Stimulated activated CD8-positive, alpha-beta memory T cell treated with anti-CD3 and anti-CD28 coated beads, Interleukin-7, amount 100 ng/mL, for 1 hour (primary cell): Measurements from ENCODE around the gene NIPBL.
"Not testable (repeated sequence)": the region's sequence is repeated elsewhere in the genome, so short reads cannot be mapped to it uniquely, and the experiment has no call there.

Experiments
- DNase-seq, 2 donors: peaks; one replicate each; pipeline ENCODE4 v3.0.0-alpha.2; 2020; ENCODE audit warnings: low read depth in 2 of 2

Gene NIPBL

DNA sequence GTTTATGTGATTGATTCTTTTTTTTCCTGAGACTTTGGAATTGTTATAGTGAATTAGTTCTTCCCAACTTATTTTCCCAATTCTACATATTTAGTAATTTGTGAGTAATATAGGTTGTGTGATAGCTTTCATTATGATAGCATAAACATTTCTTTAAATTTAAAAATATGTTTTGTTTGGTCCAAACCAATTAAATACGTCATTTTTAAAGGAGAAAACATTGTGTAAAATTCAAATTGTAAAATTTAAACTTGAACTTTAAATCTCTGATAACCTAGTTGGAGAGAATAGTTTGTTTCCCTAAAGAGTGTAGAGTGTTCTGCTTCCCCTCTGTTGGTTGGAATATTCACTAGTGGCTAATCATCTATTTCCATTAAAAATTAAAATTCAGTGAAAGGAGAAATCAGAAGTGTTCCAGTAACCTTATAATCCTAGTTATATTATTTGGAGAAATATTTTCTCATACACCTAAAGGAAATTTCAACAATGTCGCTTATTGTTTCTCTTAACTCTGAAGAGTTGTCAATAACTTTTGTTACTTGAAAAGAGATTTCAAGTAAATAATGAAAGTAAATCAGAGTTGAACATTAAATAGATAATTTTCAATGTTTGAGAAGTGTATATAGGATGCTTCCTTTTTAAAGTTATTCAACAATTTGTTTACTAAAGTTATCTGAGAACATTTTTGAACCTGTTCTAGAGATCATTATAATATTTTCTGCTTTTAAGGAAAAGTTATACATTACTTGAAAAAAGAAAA lies 2.9 kb downstream of the NIPBL start:
- no peak for DNase-seq

DNA sequence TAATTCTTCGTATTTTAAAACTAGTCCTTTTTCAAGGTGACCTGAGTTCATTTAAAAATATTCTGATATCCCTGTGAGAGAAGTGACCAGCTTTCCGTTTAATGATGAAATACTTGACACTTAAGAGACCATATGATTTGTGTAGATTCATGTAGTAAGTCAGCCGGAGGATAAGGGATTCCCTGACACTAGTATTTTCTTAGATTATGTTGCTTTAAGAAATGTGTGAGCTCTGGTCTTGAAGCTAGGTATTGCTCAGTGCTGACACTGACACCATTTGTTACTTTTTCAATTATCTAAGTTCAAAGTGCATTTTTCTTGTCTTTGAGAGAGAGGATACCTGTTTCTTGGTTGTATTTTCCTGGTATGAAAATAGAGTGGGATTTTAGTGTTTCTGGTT lies 4.2 kb downstream of the NIPBL start:
- no peak for DNase-seq

DNA sequence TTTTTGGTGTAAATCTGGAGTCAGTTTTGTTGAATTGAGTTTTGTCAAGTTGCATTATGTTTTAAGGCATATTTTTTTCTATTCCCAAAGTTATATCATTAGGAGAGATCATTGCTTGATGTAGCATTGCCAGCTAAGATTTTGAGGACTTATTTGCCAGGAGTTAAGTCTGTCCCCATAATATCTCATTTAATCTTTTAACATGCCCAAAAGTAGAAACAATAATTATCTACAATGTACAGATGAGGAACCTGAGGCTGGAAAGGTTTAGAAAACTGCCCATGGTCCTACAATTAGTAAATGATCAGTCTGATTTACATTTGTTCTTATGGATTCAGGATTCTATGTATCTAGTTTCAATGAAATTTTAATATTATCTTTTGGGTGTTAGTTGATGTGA lies 4.7 kb downstream of the NIPBL start:
- DNase-seq = no peak

DNA sequence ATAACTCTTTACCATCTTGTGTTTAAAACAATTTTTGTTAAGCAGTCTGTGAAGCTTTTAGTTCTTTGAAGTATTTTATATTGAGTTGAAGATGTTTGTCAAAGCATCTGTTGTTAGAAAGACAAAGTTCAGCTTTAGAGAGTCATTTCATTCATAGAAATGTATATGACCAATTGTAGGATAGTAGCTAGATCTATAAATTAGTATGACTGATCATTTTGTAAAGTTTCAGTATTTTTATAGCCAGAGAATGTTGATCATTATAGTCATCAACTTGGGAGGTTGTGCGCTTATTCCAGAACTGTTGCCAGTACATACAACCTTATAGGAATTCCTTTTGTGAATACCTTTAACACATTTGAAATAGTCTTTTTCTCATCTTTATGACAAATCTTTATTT lies 5.2 kb downstream of the NIPBL start:
- no peak for DNase-seq

DNA sequence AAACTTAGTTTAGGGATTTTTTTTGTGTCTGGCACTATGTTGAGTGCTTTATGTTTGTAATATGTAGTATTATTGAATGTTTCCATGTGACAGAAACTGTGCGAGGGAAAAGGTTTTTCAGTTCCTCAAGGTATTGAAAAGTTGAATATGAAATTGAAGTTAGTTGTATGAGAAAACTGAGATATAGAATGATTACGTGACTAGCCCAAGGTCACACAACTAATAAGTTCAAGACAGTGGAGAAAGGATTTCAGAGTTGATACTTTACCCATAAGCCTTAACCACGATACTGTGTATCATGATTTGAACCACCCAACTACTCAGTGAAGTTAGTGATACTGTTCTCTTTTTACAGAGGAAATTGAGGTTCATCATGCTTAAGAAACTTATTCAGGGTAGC lies 5.7 kb downstream of the NIPBL start:
- DNase-seq = no peak

DNA sequence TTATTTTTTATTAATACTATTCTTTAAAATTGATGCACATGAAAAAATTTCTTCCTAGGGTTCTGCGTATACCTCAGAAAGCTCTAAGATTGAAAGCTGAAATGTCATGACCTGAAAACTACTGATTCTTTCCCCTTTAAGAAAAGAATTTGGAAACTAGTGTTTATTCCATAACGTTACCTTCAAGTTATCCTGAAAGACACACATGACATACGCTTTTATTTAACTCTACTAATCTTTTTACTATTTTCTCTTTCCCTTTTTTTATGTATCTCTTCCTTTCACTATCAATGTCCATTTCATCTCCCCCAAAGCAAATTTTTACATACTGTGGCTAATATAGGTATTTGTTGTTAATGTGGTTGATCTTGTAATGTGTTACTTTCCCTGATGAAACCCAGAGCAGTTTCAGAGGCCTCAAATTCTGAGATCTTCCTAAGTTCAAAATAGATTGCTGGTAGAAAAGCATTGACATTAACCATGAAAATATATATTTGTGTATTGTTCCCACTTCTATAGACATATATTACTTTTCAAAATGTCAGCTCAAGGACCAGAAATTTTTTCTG lies 7.4 kb downstream of the NIPBL start:
- DNase-seq = no peak

DNA sequence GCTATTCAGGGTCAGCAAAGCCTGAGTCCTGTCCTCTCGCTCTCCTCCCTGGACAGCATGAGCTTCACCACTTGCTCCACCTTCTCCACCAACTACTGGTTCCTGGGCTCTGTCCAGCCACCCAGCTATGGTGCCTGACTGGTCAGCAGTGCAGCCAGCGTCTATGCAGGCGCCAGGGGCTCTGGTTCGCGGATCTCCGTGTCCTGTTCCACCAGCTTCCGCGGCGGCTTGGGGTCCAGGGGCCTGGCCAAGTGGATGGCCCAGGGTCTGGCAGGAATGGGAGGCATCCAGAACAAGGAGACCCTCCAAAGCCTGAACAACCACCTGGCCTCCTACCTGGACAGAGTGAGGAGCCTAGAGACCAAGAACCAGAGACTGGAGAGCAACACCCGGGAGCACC lies 8.6 kb downstream of the NIPBL start:
- no peak for DNase-seq

DNA sequence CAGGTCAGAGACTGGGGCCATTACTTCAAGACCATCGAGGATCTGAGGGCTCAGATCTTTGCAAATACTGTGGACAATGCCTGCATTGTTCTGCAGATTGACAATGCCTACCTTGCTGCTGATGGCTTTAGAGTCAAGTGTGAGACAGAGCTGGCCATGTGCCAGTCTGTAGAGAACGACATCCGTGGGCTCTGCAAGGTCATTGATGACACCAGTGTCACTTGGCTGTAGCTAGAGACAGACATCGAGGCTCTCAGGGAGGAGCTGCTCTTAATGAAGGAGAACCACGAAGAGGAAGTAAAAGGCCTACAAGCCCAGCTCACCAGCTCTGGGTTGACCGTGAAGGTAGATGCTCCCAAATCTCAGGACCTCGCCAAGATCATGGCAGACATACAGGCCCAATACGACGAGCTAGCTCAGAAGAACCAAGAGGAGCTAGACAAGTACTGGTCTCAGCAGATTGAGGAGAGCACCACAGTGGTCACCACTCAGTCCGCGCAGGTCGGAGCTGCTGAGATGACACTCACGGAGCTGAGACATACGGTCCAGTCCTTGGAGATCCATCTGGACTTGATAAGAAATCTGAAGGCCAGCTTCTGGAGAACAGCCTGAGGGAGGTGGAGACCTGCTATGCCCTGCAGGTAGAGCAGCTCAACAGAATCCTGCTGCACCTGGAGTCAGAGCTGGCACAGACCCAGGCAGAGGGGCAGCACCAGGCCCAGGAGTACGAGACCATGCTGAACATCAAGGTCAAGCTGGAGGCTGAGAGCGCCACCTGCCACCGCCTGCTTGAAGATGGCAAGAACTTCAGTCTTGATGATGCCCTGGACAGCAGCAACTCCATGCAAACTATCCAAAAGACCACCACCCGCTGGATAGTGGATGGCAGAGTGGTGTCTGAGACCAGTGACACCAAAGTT lies 9.3 kb downstream of the NIPBL start:
- no peak for DNase-seq

DNA sequence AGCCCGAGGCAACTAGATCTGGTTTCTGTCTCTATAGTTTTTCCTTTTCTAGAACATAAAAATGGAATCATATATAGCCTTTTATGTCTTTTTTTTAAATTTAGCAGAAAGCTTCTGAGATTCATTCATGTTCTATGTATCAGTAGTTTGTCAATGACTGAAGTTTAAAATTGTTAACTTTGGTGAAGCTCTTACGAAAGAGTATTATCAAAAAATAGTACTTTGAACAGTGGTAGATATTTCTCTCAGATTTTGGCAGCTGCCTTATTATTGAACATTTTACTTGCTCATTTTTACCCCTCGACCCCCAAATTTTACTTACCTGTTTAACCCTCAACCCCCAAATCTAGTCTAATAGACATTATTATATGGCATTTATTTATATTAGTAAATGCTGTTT lies 10.2 kb downstream of the NIPBL start:
- no peak for DNase-seq

DNA sequence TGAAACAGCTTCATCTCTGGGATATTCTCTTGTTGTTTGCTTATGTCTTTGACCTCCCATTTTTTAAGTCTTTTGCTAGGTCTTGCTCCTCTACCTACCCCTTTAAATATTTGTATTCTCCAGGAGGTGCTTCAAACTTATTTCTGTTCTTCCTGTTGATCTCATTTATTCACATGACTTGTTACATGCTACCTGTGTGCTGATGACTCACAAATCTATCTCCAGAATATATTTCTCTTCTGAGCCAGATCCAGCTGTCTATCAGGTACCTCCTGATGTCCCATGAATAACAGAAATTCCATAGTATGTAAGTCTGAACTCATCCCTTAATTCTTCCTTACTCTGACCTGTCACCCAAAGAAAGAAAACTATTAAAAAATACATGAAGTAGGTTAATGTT lies 11.0 kb downstream of the NIPBL start:
- no peak for DNase-seq

DNA sequence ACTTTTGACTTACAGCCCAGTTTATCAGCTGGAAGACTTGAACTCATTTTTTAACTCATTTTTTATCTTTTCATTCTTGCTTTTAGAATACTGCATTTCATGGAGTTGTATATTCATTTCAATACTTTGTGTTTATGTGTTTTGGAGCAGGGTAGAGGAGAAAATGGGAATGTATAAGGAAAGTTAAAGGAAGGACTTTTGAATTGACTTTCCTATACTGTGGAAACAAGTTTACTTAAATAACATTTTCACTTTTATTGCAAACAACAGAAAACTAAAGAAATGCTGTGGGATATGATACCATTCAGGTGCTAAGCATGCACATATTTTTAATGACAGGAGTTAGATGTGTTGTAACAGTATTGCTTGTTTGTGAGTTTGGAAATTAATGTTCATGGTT lies 11.7 kb downstream of the NIPBL start:
- no peak for DNase-seq

DNA sequence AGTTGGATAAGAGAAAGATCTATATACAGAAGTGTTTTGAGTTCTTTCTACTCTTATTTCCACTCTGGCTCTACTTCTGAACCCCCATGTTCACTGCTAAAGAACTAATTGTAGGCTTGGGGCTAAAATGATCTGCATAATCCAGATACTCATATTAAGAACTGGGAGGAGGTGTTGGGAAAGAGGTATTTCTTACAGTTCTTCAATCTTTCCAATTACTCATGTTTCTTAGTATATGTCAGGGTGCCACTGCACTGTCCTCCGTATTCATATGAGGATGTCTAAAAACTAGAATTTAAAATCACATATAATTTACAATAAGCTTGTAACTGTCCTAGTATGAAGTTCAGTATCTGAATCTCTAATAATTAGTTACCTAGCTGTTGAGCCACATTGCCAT lies 12.7 kb downstream of the NIPBL start:
- DNase-seq = no peak

DNA sequence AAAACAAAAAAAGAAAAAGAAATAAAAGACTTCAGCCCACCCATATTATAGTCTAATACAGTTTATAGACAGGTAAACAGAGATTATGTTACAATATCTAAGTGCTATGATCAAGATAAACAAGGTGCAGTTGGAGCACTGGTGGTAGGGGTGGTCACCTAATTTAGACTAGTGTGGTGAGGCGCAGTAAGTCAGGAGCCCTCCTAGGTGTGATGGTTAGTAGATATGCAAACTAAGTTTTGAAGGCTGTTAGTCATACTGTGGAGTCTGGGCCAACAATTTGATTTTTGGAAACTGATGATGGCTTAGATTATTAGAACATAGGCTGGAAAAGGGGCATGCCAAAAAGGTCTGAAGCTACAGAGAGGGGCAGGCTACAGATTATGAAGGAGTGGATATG lies 14.7 kb downstream of the NIPBL start:
- no peak for DNase-seq

DNA sequence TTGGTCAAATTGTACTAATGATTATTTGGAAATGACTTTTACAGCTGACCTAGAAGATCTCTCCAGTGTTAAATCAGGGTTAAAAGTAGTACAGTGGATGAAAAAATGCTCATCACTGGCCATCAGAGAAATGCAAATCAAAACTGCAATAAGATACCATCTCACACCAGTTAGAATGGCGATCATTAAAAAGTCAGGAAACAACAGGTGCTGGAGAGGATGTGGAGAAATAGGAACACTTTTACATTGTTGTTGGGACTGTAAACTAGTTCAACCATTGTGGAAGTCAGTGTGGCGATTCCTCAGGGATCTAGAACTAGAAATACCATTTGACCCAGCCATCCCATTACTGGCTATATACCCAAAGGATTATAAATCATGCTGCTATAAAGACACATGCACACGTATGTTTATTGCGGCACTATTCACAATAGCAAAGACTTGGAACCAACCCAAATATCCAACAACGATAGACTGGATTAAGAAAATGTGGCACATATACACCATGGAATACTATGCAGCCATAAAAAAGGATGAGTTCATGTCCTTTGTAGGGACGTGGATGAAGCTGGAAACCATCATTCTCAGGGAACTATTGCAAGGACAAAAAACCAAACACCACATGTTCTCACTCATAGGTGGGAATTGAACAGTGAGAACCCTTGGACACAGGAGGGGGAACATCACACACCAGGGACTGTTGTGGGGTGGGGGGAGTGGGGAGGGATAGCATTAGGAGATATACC lies 15.7 kb downstream of the NIPBL start:
- not testable (repeated sequence) for DNase-seq

DNA sequence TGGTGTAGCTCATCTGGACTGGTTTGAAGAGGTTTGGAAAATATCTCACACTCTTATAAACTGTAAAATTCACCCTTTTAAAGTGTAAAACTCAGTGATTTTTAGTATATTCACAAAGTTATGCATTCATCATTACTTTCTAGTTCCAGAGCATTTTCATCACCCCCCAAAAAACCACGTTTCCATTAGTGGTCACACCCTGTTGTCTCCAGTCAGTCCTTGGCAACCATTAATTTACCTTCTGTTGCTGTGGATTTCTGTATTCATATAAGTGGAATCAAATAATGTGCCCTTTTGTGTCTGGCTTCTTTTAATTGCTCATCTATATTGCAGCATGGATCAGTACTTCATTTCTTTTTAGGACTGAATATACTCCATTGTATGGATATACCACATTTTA lies 18.4 kb downstream of the NIPBL start:
- no peak for DNase-seq

DNA sequence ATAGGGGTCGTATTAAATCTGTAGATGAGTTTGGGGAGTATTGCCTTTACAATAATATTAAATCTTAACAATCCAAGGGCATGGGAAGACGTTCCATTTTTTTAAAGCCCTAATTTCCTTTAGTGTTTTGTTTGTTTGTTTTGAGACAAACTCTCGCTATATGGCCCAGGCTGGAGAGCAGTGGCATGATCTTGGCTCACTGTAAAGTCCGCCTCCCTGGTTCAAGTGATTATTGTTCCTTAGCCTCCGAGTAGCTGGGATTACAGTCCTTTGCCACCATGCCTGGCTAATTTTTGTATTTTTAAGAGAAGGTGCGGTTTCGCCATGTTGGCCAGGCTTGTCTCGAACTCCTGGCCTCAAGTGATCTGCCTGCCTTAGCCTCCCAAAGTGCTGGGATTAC lies 19.9 kb downstream of the NIPBL start:
- no peak for DNase-seq

DNA sequence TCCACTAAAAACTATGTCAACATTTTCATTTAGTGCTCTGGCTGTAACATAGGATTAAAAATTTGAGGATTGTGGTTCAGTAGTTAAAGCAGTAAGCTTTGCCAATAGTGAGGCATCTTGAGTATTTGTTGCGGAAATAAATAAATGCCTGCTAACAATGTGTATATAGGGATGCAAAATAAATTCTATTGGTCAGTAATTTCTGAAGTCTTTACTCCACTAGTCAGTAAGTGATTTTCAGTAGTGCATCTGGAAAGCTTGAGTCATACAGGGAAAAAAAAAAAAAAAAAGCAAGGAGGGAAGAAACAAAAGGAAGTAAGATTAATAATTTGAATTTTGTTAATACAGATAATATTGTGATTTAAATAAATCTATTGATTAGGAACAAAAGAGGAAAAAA lies 21.0 kb downstream of the NIPBL start:
- DNase-seq = no peak

DNA sequence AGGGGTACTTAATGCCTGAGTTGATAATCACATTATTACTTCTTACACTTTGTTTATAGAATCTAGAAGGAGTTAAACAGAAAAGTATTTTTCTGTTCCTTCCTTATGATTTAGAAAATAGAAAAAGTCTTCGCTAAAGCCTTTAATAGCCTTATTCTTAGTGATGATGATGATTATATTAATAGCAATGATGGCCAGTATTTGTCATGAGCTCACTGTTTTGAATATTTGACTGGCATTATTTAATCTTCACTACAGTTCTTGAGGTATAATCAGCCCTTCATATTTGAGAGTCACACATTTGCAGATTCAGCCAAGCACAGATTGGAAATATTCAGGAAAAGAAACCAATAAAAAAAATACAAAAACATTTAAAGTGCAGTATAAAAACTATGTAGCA lies 23.3 kb downstream of the NIPBL start:
- no peak for DNase-seq

DNA sequence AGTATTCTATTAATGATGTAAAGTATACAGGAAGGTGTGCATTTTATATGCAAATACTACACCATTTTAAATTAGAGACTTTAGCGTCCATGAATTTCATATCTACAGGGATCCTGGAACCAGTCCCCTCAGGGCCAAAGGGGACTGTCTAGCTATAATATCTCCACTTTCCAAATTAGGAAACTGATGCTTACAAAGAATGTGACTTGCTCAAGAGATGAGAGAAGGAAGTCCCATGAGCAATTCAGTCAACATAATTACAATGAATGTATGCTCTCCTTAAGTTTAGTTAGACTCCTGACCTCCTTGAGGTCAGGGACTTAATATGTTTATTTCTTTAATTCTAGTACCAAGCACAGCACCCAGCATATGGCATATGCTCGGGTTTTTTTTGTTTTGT lies 23.7 kb downstream of the NIPBL start:
- no peak for DNase-seq

DNA sequence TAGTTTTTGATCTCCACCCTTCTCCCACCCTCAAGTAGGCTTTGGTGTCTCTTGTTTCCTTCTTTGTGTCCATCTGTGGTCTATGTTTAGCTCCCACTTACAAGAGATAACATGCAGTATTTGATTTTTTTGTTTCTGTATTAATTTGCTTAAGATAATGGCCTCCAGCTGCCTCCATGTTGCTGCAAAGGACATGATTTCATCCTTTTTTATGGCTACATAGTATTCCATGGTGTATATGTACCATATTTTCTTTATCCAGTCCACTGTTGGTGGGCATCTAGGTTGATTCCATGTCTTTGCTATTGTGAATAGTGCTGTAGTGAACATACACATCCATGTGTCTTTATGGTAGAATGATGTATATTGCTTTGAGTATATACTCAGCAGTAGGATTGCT lies 24.5 kb downstream of the NIPBL start:
- not testable (repeated sequence) for DNase-seq

DNA sequence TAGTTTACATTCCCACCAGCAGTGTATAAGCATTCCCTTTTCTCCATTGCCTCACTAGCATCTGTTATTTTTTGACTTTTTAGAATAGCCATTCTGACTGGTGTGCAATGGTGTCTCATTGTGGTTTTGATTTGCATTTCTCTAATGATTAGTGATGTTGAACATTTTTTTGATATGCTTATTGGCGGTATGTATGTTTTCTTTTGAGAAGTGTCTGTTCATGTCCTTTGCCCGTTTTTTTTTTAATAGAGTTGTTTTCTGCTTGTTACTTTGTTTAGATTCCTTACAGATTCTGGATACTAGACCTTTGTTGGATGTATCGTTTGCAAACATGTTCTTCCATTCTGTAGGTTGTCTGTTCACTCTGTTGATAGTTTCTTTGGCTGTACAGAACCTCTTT lies 25.3 kb downstream of the NIPBL start:
- DNase-seq = no peak

DNA sequence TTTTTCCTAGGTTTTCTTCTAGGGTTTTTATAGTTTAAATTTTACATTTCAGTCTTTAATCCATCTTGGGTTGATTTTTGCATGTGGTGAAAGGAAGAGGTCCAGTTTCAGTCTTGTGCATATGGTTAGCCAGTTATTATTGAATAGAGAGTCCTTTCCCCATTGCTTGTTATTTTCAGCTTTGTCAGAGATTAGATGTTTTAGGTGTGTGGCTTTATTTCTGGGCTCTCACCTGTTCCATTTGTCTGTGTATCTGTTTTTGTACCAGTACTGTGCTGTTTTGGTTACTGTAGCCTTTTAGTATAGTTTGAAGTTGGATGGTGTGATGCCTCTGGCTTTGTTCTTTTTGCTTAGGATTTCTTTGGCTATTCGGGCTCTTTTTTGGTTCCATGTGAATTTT lies 25.8 kb downstream of the NIPBL start:
- no peak for DNase-seq
